Prostate gland (tissue), 2 donors: ENCODE measurements around the gene PLK5. TPM values are rescaled to one million over a fixed set of nuclear protein-coding genes. Genes with fewer than 3 reads are reported as not detected.
"Not testable (repeated sequence)": the region's sequence is repeated elsewhere in the genome, so short reads cannot be mapped to it uniquely, and the experiment has no call there.

Experiments
- DNase-seq: peaks from one replicate; pipeline ENCODE4 v3.0.0-alpha.2; 2019; ENCODE audit warnings: low spot score
- H3K27ac ChIP-seq, 2 donors: fragments of 200-600 bp; sonication (generic); 2 replicates each; pipeline ENCODE4 v1.5.1; 2017 to 2019
- H3K27me3 ChIP-seq: fragments of 200-600 bp; sonication (generic); replicated peaks from 2 replicates; pipeline ENCODE4 v1.5.1; 2019; ENCODE audit not compliant: insufficient read depth
- H3K36me3 ChIP-seq, 2 donors: fragments of 200-600 bp; sonication (generic); 1 replicate in 1 of 2; 2 replicates in 1 of 2; pipeline versions ENCODE4 v1.5.1 to v1.8.1; 2017 to 2019
- H3K4me1 ChIP-seq: fragments of 200-600 bp; sonication (generic); replicated peaks from 2 replicates; pipeline ENCODE4 v1.5.1; 2019
- H3K4me3 ChIP-seq, 2 donors: fragments of 200-600 bp; sonication (generic); 2 replicates each; pipeline ENCODE4 v1.5.1; 2017 to 2019
- H3K9me3 ChIP-seq: fragments of 200-600 bp; sonication (generic); 2 replicates; pipeline ENCODE4 v1.5.1; 2017
- CTCF ChIP-seq, 4 experiments: fragments of 200-600 bp in 2 of 4; fragments of 450-650 bp in 2 of 4; sonication (generic) in 2 of 4; IDR thresholded peaks; 1 replicate in 3 of 4; 2 replicates in 1 of 4; pipeline ENCODE4 v1.5.1; 2016 to 2019; ENCODE audit warnings: antibody characterized with exemption in 4 of 4, mild to moderate bottlenecking in 2 of 4, moderate library complexity in 2 of 4
- POLR2A ChIP-seq: fragments of 450-650 bp; IDR thresholded peaks from one replicate; pipeline ENCODE4 v1.6.1; 2016; ENCODE audit warnings: antibody characterized with exemption, mild to moderate bottlenecking
- POLR2AphosphoS5 ChIP-seq: sonication (generic); formaldehyde crosslinking; IDR thresholded peaks from one replicate; pipeline ENCODE4 v1.6.1; 2017; ENCODE audit warnings: antibody characterized with exemption
- WGBS: methylation state at CpG from one replicate; pipeline ENCODE4 v1.1.5; 2018; 5-methylcytosine and 5-hydroxymethylcytosine counted together
- intact Hi-C: fragments of 100-400 bp; cut with DNase I; formaldehyde crosslinking; loops from one replicate; pipeline ENCODE4 v1.14.2; 2022
- total RNA-seq, 2 donors: library from RNA; depleted of rRNA; stranded (reverse); fragments of >200 nt; gene quantifications; one replicate each; pipeline ENCODE4 v1.1.0, GENCODE V29; 2016

PLK5 gene
- total RNA-seq, 2 donors from 2014 or later = 28.8 TPM; not detected in 1

GRCh38 chr19:1526979-1527649 lies 3.2 kb downstream of the PLK5 start:
- Histone ChIP-seq H3K4me1 (no peaks in the 10 kb centered on the region), H3K27me3 (peaks cover 10% of the 10 kb centered on the region), H3K27ac (no peak overlapping the region), H3K9me3 (no peaks in the 10 kb centered on the region), H3K4me3 (no peak overlapping the region), H3K36me3 (no peaks in the 10 kb centered on the region)
- 66% methylated on average over 18 of the region's 18 CpGs for WGBS
- no peak for DNase-seq
- TF ChIP-seq POLR2AphosphoS5 (no peak), CTCF (IDR thresholded peaks at IDR 0.05) (no peak), POLR2A (no peak)
- intact Hi-C loops = no loop called here

- DNase-seq = no peak
- Histone ChIP-seq H3K4me3 (no peak overlapping the region), H3K27ac (no peak overlapping the region), H3K27me3 (peaks cover 10% of the 10 kb centered on the region), H3K36me3 (no peaks in the 10 kb centered on the region), H3K9me3 (no peaks in the 10 kb centered on the region), H3K4me1 (no peaks in the 10 kb centered on the region)
- 75% methylated on average over 26 of the region's 27 CpGs for WGBS
- TF ChIP-seq POLR2AphosphoS5 (no peak), CTCF (IDR thresholded peaks at IDR 0.05) (no peak), POLR2A (no peak)
- intact Hi-C loops = no loop called here
Measured at GRCh38 chr19:1527650-1528309, 3.9 kb downstream of the PLK5 start.

GRCh38 chr19:1528596-1529429 lies 4.9 kb downstream of the PLK5 start:
- Histone ChIP-seq H3K4me1 (no peaks in the 10 kb centered on the region), H3K4me3 (no peak overlapping the region), H3K27ac (no peak overlapping the region), H3K27me3 (peaks cover 10% of the 10 kb centered on the region), H3K36me3 (no peaks in the 10 kb centered on the region), H3K9me3 (no peaks in the 10 kb centered on the region)
- TF ChIP-seq CTCF (IDR thresholded peaks at IDR 0.05) = no peak
- TF ChIP-seq POLR2A = no peak
- no peak for TF ChIP-seq POLR2AphosphoS5
- DNase-seq = no peak
- WGBS = 71% methylated on average over 19 of the region's 23 CpGs
- intact Hi-C loops = no loop called here

GRCh38 chr19:1529430-1529816 lies 5.5 kb downstream of the PLK5 start:
- H3K4me3 ChIP-seq = no peak overlapping the region
- intact Hi-C loops = no loop called here
- H3K27me3 ChIP-seq = peaks cover 10% of the 10 kb centered on the region
- TF ChIP-seq POLR2A = no peak
- no peak for TF ChIP-seq CTCF (IDR thresholded peaks at IDR 0.05)
- no peak for TF ChIP-seq POLR2AphosphoS5
- H3K27ac ChIP-seq = no peak overlapping the region
- no peaks in the 10 kb centered on the region for H3K4me1 ChIP-seq
- H3K9me3 ChIP-seq = no peaks in the 10 kb centered on the region
- no peak for DNase-seq
- WGBS = 85% methylated on average over 16 of the region's 16 CpGs
- H3K36me3 ChIP-seq = no peaks in the 10 kb centered on the region

- H3K4me3 ChIP-seq, intact Hi-C loops, H3K4me1 ChIP-seq, H3K27me3 ChIP-seq, H3K36me3 ChIP-seq, H3K9me3 ChIP-seq, H3K27ac ChIP-seq, DNase-seq: not testable (repeated sequence)
- 93% methylated on average over 11 of the region's 11 CpGs for WGBS
Measured at GRCh38 chr19:1530856-1531255, 7.0 kb downstream of the PLK5 start.
